Natural killer cell treated with Interleukin-12 subunit alpha and Interleukin-12 subunit beta and Interleukin-15 and Interleukin-18, amount 100 ng/mL, for 72 hours (primary cell): ENCODE measurements around the gene STOML2. TPM values are rescaled to one million over a fixed set of nuclear protein-coding genes. Genes with fewer than 3 reads are reported as not detected.

Experiments used
- ATAC-seq, 2 donors: fragments of 150-1000 bp; cut with Tn5 transposase in 1 of 2; sonication (Bioruptor Pico), chemical (Tn5 transposase) in 1 of 2; 2 replicates each; pipeline ENCODE4 v1.10.0; 2021
- DNase-seq: peaks from one replicate; pipeline ENCODE4 v3.0.0; 2022; ENCODE audit warnings: low spot score
- H3K27ac Mint-ChIP-seq, 2 donors: 1 replicate in 1 of 2; 2 replicates in 1 of 2; pipeline ENCODE4 v1.8.0; 2022; ENCODE audit warnings: mixed read lengths in 2 of 2, mild to moderate bottlenecking in 1 of 2, moderate library complexity in 1 of 2
- H3K27me3 Mint-ChIP-seq, 2 donors: 1 replicate in 1 of 2; 2 replicates in 1 of 2; pipeline ENCODE4 v1.8.0; 2022; ENCODE audit warnings: mixed read lengths in 2 of 2
- H3K36me3 Mint-ChIP-seq: one replicate; pipeline ENCODE4 v1.8.0; 2022; ENCODE audit warnings: mixed read lengths
- H3K4me1 Mint-ChIP-seq, 2 donors: 1 replicate in 1 of 2; 2 replicates in 1 of 2; pipeline ENCODE4 v1.8.0; 2022; ENCODE audit warnings: low read depth in 2 of 2, mixed read lengths in 2 of 2, mild to moderate bottlenecking in 1 of 2
- H3K4me3 Mint-ChIP-seq: one replicate; pipeline ENCODE4 v1.8.0; 2022; ENCODE audit warnings: mixed read lengths
- H3K9me3 Mint-ChIP-seq: 2 replicates; pipeline ENCODE4 v1.8.0; 2022; ENCODE audit warnings: mixed read lengths
- total RNA-seq, 2 donors: library from RNA; stranded (reverse); gene quantifications; one replicate each; pipeline ENCODE4 v1.2.3, GENCODE V29; 2022

The STOML2 gene
- total RNA-seq, 2 donors from 2014 or later: 138 to 201 TPM

DNA sequence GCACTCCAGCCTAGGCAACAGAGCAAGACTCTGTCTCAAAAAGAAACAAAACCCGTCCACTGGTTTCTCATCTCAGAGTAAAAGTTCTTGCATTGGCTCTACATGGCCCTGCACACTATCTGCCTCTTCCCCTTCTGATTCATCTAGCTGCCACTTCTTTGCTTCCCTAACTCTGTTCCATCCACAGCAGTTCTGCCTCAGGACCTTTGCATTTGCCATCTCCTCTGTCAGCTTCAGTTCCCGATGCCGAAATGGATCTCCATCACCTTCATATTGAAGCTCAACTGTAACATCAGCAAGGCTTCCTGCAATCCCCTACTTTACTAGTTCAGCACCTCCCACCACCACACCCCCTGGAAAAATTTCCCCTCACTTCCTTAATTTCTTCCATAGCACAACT, 5.4 kb downstream of the STOML2 start:
- peaks cover 13% of the 10 kb centered on the region for H3K36me3 Mint-ChIP-seq
- ATAC-seq: no peak
- H3K4me3 Mint-ChIP-seq: peak overlapping the region; percentile 30
- no peak for DNase-seq
- no peaks in the 10 kb centered on the region for H3K9me3 Mint-ChIP-seq
- H3K27me3 Mint-ChIP-seq: no peaks in the 10 kb centered on the region
- H3K4me1 Mint-ChIP-seq: peaks cover 27 to 39% of the 10 kb centered on the region in 2 donors
- peak overlapping the region in 1 of 2 donors; percentile 66 for H3K27ac Mint-ChIP-seq

DNA sequence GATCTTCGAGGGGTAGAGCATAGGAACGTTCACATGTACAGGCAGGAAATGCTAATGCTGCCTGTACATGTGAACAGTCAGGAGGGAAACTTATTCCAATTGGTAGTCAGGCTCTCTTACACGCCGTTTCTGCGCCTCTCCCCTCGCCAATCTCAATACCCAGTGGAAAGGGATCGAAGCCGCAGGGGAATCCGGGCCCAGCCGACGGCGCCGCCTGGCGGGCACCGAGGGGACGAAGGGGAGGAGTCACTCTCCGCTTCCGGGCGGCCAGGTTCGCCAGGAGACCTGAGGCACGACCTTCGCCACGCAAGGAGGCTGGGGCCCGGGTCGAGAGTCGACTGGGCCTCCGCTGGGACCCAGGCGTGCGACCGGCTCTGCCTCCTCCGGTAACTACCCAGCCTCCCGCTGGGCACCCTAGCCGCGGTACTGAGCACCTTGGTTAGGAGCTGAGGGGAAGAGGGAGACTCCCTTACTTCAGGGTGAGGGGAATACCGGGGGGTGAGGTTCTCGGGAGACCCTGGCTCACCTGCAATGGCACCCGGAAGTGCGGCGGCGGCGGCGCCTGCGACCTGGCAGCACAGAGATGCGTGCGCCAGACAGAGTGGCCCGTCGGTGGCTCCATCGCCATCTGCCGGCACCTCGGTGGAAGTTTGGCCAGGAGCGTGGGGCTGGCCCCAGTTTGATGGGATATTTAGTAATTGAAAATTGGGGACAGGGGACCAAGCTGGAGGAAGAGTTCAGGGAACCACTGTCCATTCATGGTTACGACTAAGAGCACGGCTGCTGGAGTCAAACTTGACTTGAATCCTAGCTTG, 6.7 kb downstream of the STOML2 start, which contains the start of gene PIGO:
Gene PIGO, minus strand, starts transcription at position 557 of the 815 bp plus-strand sequence. CDS start 1,026 bp downstream, outside the sequence.
- Mint-ChIP-seq H3K27ac (peak within 1 kb of the TSS; percentile 87 to 90), H3K36me3 (peaks cover 7% of the 10 kb centered on the region), H3K9me3 (no peaks in the 10 kb centered on the region), H3K4me1 (peaks cover 17 to 26% of the 10 kb centered on the region in 2 donors), H3K27me3 (no peaks in the 10 kb centered on the region), H3K4me3 (peak within 1 kb of the TSS; percentile 75)
- ATAC-seq (peak; percentile 93 to 95), DNase-seq (peak; percentile 89)

DNA sequence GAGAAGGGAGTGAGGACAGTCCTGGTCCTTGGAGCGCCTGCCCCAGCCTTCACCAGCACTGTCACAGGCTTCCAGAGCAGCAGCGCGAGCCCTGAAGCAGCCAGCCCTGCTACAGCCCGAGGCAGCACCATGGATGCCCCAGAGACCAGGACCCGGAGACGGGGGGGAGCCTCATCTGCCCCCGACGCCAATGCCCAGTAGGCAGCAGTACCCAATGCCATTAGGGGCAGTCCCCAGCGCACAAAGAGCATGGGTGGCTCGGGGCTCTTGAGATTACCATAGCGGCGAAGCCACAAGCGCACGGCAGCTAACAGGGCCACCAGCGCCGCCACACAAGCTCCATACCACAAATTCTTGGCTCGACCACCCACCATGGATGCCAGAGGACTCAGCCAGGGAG, 11.4 kb downstream of the STOML2 start:
- Mint-ChIP-seq H3K9me3 (no peaks in the 10 kb centered on the region), H3K4me3 (no peak overlapping the region), H3K27me3 (no peaks in the 10 kb centered on the region), H3K27ac (no peak overlapping the region), H3K36me3 (peaks cover 19% of the 10 kb centered on the region), H3K4me1 (peaks cover 11 to 18% of the 10 kb centered on the region in 2 donors)
- DNase-seq (no peak), ATAC-seq (no peak)

DNA sequence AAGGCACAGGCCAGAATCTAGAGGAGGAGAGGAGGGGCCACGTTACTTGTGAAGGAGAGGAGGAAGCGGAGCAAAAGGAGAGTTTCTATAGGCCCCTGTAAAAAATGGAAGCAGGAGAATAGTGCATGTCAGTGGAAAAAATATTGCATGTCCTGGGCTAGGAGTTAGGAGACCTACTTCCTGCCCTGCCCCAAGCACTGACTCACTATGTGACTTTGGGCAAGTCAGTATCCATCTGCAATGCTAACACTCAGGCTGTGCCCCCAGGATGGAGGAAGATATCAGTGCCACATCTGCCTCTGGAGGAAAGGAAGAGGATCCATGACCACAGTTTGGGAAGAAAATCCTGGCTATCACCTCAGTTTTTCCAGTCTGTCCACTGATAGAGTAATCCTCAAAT, 13.5 kb downstream of the STOML2 start:
- Mint-ChIP-seq H3K4me1 (peaks cover 8 to 14% of the 10 kb centered on the region in 2 donors), H3K4me3 (no peak overlapping the region), H3K9me3 (no peaks in the 10 kb centered on the region), H3K36me3 (peaks cover 19% of the 10 kb centered on the region), H3K27me3 (no peaks in the 10 kb centered on the region), H3K27ac (no peak overlapping the region)
- DNase-seq: no peak
- ATAC-seq: no peak

DNA sequence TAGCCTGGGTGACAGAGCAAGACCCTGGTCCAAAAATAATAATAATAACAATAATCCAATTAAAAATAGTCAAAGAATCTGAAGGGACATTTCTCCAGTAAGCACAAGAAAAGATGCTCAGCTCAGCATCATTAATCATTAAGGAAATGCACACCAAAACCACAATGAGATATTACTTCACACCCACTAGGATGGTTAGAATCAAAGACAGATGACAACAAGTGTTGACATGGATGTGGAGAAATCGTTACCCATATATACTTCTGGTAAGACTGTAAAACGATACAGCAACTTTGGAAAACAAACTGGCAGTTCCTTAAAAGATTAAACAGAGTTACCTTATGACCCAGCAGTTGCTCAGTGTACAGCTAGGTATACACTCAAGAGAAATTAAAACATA, 17.9 kb downstream of the STOML2 start:
- H3K9me3 Mint-ChIP-seq: no peaks in the 10 kb centered on the region
- no peak overlapping the region for H3K27ac Mint-ChIP-seq
- ATAC-seq (peak; percentile 57 to 66), DNase-seq (no peak)
- no peak overlapping the region for H3K4me3 Mint-ChIP-seq
- no peaks in the 10 kb centered on the region for H3K27me3 Mint-ChIP-seq
- H3K4me1 Mint-ChIP-seq: peaks cover 8 to 9% of the 10 kb centered on the region in 2 donors
- H3K36me3 Mint-ChIP-seq: peaks cover 12% of the 10 kb centered on the region

DNA sequence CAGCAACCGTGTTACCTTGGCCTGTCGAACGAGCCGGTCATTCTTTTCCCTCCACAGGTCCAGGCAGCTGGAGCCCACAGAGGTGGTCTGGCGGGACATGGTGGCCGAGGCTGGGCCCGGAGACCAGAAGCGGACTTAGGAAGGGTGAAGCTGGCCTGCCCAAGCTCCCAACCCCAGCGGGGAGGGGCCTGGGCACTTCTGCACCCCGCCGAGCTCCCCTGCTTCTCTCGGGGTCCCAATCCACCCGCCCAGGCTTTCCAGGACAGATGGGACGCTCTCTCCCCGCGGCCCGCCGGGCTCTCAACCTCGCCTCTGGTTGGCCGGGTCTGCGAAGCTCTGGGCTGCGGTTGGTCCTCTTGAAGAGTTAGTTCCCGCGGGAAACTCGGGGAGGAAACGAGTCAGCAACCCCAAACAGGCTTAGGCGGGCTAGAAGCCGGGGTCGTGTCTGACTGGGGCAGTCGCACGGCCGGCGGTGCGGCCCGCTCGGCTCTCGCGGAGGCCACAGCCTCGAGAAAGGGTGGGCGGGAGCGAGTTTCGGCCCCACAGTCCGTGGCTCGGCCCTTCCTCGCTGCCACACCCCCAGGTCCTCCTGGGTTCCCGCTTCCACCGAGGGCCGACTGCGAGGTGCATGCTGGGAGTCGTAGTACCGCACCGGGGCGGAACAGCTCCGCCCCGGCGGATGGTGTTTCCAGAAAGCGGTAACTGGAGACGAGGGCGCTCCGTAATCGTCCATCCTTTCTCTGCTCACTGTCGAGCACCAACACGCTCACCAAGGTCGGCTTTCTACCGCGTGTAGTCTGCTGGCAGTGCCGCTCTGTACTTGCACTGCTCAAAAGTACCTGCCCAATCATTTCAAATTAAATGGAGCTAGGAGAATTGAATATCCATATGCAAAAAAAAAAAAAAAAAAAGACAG, 23.2 kb downstream of the STOML2 start, which contains the start of gene FANCG:
Gene FANCG, minus strand, starts transcription at position 517 of the 916 bp plus-strand sequence. Its CDS starts 418 bp downstream, at position 99.
- DNase-seq (peak; percentile 94), ATAC-seq (peak; percentile 95 to 98)
- Mint-ChIP-seq H3K9me3 (no peaks in the 10 kb centered on the region), H3K27me3 (no peaks in the 10 kb centered on the region), H3K27ac (peak within 1 kb of the TSS; percentile 96 to 97), H3K36me3 (peaks cover 10% of the 10 kb centered on the region), H3K4me3 (peak within 1 kb of the TSS; percentile 99), H3K4me1 (peaks cover 30 to 32% of the 10 kb centered on the region in 2 donors)

DNA sequence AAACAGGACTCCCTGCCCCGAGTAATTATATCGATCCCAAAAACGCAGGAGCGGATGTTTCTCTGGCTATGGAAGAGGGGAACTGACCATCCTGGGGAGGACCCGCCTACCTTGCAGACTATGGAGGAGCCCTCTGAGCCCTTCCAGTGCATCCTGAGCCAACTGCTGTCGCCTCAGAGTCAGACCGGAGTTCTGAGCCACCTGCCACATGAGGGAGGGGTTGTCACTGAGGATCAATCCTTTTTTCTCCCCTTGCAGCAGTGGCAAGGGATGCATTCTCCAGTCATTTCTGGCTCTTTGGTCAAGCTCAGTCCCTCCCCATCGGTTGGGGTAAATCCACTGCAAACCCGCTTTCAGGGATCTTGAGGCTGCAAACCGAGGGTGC, 23.9 kb downstream of the STOML2 start:
- Mint-ChIP-seq H3K27ac (peak overlapping the region; percentile 96 to 97), H3K4me1 (peaks cover 32 to 33% of the 10 kb centered on the region in 2 donors), H3K9me3 (no peaks in the 10 kb centered on the region), H3K27me3 (no peaks in the 10 kb centered on the region), H3K36me3 (peaks cover 10% of the 10 kb centered on the region), H3K4me3 (peak overlapping the region; percentile 99)
- ATAC-seq (no peak), DNase-seq (no peak)

DNA sequence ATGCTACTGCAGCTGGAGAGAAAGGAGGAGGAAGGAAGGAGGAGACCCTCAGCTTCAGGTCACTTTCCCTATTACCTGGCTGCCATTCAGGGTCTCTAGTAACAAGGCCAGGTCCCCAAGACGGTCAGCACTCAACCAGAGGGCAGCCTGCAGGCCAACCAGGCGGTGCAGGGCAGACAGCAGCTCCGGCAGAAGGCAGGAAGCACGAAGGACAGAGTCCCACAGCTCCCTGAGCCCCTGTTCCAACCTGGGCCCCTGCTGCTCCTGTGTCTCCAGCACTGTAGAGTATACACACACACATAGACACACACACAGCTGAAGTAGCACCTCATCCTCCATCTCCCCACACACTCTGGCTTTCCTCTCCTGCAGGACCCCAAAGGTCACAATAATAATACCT, 24.9 kb downstream of the STOML2 start:
- Mint-ChIP-seq H3K27ac (peak overlapping the region; percentile 96 to 97), H3K36me3 (peaks cover 15% of the 10 kb centered on the region), H3K4me1 (peaks cover 40 to 42% of the 10 kb centered on the region in 2 donors)

DNA sequence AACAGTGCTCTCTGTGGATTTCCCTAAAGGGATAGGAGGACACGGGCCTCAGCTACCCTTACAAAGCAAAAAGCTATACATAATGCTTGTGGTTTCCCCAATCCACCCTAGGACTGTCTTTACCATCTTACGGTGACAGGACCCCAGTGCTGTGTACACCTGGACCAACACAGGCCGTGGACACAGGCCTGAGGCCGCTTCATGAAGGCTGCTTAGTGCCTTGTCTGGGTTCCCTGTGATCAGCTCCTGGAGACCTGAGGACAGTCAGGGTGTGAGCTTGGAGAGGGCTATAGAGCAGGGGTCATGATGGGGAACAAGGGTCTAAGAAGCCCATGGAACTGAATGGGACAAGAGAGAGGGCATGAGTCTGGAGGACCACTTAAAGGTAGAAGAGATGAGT, 26.1 kb downstream of the STOML2 start:
- no peaks in the 10 kb centered on the region for H3K9me3 Mint-ChIP-seq
- H3K36me3 Mint-ChIP-seq: peaks cover 15% of the 10 kb centered on the region
- H3K4me1 Mint-ChIP-seq: peaks cover 45 to 47% of the 10 kb centered on the region in 2 donors
- peak overlapping the region; percentile 99 for H3K4me3 Mint-ChIP-seq
- no peak overlapping the region for H3K27ac Mint-ChIP-seq
- DNase-seq (no peak), ATAC-seq (no peak)
- H3K27me3 Mint-ChIP-seq: no peaks in the 10 kb centered on the region

More for the DNA sequence above, 24.9 kb downstream of the STOML2 start:
- H3K27me3 Mint-ChIP-seq: no peaks in the 10 kb centered on the region
- H3K9me3 Mint-ChIP-seq: no peaks in the 10 kb centered on the region
- ATAC-seq (no peak), DNase-seq (no peak)
- H3K4me3 Mint-ChIP-seq: peak overlapping the region; percentile 99

DNA sequence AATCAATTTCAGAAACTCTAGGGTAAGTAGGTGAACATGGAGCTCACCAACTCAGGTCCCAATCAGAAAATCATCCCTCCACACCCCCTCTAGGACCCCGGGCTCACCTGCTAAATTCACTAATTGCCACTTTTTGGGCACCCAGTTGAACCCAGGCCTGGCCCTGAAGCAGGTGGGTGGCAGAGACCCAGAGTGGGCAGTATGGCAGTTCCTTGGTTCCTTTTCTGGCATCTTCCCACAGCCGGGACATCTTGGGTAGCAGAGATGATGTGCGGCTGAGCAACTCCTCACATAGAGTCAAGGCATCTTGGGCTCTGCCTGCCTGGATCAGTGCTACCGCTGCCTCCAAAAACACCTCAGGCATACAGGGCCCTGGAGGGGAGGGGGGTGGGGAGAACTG, 27.6 kb downstream of the STOML2 start:
- Mint-ChIP-seq H3K27me3 (no peaks in the 10 kb centered on the region), H3K4me3 (no peak overlapping the region), H3K9me3 (no peaks in the 10 kb centered on the region), H3K4me1 (peaks cover 52 to 54% of the 10 kb centered on the region in 2 donors), H3K36me3 (peaks cover 27% of the 10 kb centered on the region), H3K27ac (no peak overlapping the region)
- no peak for DNase-seq
- ATAC-seq: no peak

DNA sequence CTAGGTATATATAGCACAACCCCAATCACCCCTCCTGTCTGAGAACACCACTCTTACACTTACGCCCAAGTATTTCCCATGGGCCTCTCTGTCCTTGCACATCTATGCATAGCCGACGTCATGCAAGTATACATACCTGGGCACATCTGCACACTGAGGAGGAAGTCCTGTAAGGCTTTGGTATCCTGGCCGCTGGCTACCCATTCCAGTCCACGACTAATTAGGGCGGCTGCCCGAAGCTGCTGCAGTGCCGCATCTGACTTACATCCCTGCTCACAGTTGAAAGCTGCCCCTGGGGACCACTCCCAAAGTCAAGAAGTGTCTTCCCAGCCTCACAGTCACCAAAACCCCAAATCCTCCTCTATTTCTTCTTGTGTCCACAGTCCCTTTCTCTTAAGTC, 28.1 kb downstream of the STOML2 start:
- H3K9me3 Mint-ChIP-seq: no peaks in the 10 kb centered on the region
- H3K4me3 Mint-ChIP-seq: no peak overlapping the region
- peaks cover 31% of the 10 kb centered on the region for H3K36me3 Mint-ChIP-seq
- H3K27ac Mint-ChIP-seq: no peak overlapping the region
- H3K4me1 Mint-ChIP-seq: peaks cover 52 to 55% of the 10 kb centered on the region in 2 donors
- ATAC-seq (no peak), DNase-seq (no peak)
- no peaks in the 10 kb centered on the region for H3K27me3 Mint-ChIP-seq

DNA sequence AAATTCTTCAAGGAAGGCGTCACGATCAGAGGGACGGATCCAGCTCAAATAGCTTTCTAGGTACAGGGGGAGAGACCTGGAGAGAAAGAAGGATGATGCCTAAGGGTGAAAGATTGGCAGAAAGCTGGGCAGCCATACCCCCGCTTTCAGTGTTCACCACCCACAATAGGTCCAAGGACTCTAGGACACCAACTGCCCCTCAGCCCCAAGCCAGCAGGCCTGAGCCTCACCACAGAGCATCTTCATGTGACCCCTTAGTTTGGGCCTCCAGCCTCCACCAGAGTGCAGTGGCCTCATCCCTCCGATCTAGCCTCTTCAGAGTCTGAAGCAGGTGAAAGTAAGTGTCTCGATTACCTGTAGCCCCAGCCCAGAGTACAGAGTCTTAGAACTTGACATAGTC, 28.8 kb downstream of the STOML2 start:
- Mint-ChIP-seq H3K27me3 (no peaks in the 10 kb centered on the region), H3K27ac (peak overlapping the region in 1 of 2 donors; percentile 96), H3K4me1 (peaks cover 53 to 60% of the 10 kb centered on the region in 2 donors), H3K4me3 (peak overlapping the region; percentile 94), H3K36me3 (peaks cover 31% of the 10 kb centered on the region), H3K9me3 (no peaks in the 10 kb centered on the region)
- DNase-seq (no peak), ATAC-seq (no peak)

DNA sequence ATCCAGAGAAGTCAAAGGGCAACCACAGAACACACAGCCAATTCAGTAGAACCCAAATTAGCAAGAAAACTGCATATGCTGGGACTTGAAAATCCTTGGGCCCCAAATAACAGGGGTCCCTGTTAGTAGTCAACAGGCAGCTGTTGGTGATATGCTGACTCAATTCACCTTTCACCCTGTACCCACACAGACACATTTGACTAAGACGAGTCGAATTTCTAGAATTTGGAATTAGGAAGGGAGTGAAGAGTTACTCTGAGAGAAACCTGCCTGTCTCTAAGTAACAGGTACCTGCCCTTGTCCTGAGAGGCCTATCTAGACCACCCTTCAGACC, 29.7 kb downstream of the STOML2 start:
- ATAC-seq: peak in 1 of 2 donors; percentile 14
- peaks cover 54 to 60% of the 10 kb centered on the region in 2 donors for H3K4me1 Mint-ChIP-seq
- peaks cover 30% of the 10 kb centered on the region for H3K36me3 Mint-ChIP-seq
- DNase-seq: no peak
- H3K4me3 Mint-ChIP-seq: peak overlapping the region; percentile 94
- H3K9me3 Mint-ChIP-seq: no peaks in the 10 kb centered on the region
- H3K27me3 Mint-ChIP-seq: no peaks in the 10 kb centered on the region
- peak overlapping the region; percentile 91 to 96 for H3K27ac Mint-ChIP-seq
